GM19452 (cell line): ENCODE measurements around the gene MST1.

ENCODE experiments used
- ATAC-seq: cut with Tn5 transposase; IDR thresholded peaks from one replicate; pipeline ENCODE4 v1.9.1; 2021; ENCODE audit not compliant: unreplicated experiment

The MST1 gene

DNA sequence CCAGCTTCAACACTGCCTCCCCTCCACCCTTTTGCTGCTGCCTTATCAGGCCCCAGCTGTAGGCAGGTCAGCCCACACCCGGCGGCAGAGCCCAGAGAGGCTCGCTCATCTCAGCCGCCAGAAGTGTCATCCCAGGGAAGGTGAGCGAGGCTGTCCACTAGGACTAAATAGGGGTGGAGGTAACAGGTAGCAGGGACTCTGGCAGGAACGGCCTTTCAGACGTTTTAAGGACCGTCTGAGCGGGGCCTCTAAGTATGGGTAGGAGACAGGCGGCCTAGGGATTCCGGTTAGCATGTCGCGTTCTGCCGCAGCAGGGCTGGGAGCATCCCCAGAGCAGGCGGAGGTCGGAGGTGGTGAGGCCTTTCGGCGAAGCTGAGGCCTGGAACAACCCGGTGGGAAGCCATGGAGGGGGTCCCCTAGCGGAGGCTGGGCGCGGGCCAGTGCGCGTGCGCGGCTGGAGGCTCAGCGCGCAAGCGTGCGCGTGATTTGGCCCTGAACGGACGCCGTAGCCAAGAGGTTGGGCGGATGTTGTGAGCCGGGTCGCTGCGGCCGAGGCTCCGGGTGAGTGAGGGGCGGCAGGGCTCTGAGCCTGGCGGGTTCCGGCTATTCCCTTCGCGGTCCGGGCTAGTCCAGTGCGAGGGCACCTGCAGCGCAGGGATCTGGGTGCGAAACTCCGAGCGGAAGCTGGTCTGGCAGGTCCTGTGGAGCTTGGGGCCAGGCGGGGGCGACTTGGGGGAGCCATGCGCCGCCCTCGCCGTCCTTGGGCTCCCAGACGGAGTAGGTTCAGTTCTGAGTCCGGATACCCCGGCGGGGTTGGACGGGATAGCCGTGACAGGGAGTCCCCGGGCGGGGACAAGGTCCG is at the start of gene MST1, which contains the start of gene RNF123:
MST1 (minus strand) TSS at position 429 of the 862 bp plus-strand sequence. CDS start 783 bp downstream, outside the sequence.
RNF123 (plus strand) TSS at position 512 of the 862 bp plus-strand sequence. CDS start 1,609 bp downstream, outside the sequence.
- peak; percentile 61 for ATAC-seq

DNA sequence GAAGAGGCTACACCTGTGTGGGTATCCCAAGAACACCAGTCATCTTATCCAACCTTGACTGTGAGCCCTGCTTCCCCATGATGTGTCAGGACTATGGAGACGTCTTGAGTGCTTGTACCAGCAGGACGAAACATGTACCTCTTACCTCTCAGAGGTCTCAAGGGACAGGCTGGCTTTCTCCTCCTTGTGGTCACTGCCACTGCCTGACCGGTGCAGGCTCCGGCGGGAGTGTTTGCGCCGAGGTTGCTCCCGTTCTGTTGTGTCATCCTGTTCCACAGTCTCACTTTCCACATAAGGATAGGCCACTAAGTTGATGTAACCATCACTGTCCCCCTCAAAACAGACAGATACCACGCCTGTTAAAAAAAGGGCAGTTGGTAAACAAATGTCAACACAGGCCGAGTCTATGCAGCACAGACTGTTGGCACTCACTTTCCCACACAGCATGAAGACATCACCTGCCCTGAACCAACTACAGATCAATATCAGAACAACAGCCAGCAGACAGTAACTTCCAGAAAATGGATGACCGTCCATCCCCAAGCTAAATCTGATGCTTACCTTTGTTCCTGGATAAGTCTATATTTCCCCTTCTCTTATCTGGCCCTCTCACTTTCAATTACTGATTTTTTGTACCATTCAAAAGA is 48.9 kb upstream of the MST1 start:
- no peak for ATAC-seq

DNA sequence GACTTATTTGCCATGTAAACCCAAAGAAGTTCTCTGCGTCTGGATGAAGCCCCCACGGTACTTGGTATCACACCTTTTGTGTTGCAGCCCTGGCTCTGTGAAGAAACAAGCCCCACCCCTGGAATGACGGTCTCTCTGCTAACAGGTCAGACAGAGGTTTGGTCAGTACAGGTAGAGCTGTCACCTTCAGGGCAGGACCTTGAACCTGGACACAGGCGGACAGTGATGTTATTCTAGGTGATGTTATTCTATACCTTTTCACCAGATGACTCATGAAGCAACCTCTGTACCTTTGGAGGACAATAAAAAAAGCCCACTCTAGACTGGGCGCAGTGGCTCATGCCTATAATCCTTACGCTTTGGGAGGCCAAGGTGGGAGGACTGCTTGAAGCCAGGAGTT is 45.5 kb upstream of the MST1 start:
- ATAC-seq = no peak

DNA sequence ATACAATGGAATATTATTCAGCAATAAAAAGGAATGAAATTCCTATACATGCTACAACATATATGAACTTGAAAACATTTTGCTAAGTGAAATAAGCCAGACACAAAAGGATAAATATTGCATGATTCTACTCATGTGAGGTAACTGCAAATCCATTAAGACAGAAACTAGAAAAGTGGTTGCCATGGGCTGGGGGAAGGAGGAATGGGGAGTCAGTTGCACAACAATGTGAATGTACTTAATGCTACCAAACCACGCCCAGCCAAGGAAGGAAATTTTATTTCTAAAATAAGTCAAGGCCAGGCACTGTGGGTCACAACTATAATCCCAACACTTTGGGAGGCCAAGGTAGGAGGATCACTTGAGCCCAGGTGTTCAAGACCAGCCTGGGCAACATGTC is 44.3 kb upstream of the MST1 start:
- no peak for ATAC-seq

DNA sequence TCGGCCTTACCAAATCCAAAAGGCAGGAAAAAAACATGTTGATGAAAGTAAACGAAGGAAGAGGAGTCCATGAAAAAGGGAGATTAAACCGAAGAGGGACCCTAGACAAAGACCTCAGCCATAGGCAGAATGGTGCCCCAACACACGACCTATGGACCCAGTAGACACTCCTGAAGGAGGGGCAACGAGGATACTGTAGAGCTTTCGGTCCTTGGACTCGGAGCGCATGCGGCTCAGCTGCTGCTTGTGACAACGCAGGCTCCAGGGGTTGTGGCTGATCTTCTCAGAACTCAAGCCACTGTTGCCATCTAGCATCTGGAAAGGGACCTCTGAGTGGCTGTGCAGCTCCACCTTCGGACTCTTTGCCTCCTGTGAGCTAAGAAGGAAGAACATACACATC is 43.3 kb upstream of the MST1 start:
- no peak for ATAC-seq

DNA sequence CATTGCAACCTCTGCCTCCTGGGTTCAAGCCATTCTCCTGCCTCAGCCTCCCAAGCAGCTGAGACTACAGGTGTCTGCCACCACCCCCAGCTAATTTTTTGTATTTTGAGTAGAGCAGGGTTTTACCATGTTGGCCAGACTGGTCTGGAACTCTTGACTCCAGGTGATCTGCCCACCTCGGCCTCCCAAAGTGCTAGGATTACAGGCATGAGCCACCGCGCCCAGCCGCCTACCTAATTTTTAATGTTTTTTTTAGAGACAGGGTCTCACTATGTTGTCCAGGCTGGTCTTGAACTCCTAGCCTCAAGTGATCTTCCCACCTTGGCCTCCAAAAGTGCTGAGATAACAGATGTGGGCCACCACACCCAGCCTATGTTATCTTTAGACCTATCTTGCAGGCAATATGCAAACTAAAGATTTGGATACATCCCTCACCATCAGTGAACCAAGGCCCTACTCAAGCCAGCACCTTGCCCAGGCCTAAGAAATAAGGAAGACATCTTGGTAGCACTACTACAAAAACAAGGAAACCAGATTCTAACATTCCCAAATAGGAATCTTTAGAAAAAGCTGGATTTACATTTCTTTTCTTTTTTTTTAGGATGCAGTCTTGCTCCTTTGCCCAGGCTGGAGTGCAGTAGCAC is 40.8 kb upstream of the MST1 start:
- ATAC-seq = no peak

DNA sequence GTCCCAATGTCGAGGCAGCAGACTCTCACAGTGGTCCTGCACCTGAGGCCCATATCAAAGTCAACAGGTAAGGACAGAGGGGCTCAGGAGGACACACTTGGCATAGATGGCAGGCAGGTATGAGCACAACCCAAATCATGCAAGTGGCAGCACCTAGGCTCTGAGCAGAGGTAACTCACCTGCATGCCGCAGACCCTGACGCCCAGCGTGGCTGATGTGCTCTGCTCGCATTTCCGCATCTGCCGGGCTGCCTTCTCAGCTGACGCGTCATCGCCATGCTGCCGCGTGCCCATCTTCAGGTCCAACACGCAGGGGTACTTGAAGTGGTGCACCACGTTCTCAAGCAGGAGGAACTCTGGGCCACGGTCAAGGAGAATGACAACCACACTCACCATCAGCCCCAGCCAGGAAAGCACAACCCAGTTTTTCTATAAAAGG is 38.7 kb upstream of the MST1 start:
- ATAC-seq = no peak

DNA sequence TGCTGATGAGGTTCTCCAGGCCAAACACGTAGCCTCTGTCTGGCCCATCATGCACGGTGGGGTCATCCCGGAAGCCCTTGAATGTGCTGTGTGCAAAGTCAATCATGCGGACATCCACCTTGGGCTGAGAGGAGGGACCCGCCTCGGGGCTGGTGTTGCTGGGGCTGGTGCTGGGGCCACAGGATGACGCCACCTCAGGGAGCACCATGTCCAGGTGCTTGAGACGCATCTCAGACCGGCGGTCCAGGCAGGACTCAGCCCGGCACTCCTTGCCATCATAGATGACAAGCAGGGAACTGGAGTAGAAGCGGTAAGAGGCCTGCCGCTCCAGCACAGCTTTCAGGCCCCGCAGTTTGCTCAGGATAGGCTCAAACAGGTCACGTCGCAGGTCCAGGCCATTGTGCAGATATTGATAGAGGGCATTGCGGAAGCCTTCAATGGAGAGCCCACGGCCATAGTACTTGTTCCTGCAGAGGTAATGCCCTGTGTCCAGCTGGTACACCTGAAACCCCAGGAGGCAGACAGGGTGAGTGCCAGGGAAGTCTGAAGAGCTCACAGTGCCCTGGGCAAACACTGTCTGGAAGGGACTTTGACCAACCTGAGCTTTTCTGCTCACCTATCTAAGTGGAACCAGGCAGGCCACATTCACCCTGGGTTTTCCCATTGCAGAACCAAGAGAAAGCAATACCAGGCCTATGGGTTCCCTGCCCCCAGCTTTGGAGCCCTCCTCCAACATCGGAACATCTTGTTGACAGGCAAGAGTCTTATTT is 38.1 kb upstream of the MST1 start:
- ATAC-seq = no peak

DNA sequence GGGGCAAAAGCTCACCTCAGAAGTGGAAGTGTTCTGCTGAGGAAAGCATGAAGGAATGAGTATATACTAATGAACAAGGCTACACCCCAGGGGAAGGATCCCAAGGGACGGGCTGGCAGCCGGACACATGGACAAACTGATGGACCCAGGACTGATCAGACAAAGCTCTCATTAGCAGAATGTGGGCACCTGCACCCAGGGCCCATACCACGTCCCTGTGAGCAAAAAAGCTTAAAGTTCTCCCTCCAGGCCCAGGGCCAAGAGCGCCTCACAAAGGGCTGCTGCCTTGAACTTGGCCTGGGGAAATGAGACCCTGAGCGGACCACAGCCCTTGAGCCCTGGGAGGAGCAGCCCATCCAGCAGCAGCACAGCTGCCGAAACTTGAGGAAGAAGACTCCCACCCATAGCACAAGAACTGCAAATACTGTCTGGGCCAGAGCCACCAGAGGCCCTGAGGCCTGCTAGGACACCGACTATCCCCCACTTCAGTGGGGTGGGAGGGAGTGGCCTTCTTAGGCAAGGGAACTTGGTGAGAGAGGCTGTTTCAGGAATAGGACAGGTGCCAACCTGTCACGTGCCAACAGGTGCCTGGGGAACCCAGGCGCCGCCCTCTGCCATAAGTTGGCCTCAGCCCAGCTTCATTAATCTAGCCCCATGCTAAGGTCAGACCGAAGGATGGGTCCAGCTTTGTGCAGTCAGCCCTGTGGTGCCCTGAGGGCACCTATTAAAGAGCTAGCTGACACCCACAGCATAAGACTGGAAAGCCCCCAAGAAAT is 36.8 kb upstream of the MST1 start:
- no peak for ATAC-seq

DNA sequence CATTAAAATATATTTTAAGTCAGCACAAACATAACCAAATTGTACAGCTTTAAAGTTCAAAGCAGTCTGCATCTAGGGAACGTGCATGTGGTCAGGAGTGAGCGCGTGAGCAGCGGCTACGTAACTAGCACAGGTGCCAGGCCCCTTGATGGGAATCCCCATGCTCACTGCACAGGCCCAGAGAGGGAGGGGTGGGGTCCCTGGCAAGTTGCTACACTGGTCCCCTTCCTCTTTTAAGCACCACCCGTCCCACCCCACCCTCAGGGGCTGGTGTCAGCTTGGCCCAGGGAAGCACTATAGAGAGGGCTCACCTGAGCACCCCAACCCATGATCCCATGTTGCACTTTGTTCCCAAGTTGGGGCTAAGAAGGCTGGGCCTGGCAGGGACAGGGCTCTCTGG is 35.3 kb upstream of the MST1 start:
- ATAC-seq = no peak

DNA sequence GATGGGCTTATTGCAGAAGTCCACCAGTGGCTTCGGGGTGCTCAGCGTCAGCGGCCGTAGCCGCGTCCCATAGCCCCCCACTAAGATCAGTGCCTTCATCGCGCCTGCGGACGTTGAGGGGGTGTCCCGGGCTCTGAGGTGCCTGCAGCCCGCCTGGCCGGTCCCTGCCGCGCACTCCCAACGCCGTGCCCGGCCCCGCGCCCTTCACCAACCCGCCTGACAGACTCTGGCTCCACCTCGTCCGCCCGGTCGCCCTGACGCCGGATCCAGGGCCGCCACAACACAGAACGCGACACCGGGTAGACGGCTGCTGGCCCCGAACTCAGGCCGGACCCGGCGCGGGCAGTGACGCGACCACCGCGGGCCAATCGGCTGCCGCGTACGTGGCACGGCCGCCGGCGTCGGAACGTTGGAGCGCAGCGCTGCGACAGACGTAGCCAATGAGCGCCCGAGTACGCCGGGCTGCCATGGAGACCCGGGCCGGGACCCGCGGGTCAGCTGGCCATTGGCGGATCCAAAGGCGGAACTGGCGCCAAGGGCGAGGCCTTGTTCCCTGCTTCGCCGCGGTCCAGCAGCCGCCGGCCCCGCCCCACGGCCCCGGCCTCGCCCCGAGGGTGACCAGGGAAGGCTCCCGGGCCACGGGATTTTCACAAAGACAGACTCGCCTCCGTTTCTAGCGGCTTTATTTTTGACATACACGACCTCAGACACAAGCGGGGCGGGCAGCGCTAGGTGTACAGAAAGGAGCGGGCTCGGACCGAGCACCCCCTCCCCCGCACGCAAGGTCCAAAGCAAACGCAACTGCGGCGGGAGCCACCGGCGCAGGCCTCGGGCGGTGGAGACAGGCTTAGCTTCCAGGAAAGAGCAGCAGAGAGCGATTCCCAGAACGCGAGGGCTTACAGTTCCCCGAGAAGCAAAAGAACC is 34.6 kb upstream of the MST1 start, which contains the start of gene GMPPB:
GMPPB (minus strand) TSS at position 324 of the 924 bp plus-strand sequence; CDS start at position 99, 225 bp downstream.
- peak; percentile 77 for ATAC-seq

DNA sequence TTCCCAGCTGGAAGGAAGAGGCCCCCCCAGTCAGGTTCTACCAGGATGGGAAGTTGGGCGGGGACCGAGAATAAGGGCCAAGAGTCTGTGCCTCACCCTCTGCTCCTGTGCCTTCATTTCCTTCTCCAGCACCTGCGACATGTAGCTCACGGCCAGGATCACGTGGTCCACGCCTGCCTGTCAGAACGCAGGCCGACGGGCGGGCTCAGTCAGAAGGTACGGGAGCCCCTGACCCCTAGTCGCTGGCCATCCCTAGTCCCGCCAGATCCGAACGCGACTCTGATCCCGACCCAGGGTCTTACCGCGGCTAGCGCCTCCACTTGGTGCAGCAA is 34.0 kb upstream of the MST1 start:
- no peak for ATAC-seq

DNA sequence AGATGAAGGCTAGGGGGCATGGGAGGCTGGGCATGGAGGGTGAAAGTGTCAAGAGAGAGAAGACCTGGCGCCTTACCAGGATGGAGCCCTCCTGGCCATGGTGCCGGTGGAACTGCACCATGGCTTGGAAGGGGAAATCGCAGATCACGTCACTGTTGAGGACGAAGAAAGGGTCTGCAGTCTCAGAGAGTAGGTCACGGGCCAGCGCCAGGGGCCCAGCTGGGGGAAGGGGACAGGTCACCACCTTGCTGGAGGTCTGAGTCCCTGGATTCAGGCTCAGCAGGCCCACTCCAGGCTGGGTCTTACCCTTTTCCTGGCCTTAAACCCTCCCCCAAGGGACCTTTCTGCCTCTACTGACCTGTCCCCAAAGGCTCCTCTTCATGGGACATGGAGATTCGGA is 33.6 kb upstream of the MST1 start:
- no peak for ATAC-seq

DNA sequence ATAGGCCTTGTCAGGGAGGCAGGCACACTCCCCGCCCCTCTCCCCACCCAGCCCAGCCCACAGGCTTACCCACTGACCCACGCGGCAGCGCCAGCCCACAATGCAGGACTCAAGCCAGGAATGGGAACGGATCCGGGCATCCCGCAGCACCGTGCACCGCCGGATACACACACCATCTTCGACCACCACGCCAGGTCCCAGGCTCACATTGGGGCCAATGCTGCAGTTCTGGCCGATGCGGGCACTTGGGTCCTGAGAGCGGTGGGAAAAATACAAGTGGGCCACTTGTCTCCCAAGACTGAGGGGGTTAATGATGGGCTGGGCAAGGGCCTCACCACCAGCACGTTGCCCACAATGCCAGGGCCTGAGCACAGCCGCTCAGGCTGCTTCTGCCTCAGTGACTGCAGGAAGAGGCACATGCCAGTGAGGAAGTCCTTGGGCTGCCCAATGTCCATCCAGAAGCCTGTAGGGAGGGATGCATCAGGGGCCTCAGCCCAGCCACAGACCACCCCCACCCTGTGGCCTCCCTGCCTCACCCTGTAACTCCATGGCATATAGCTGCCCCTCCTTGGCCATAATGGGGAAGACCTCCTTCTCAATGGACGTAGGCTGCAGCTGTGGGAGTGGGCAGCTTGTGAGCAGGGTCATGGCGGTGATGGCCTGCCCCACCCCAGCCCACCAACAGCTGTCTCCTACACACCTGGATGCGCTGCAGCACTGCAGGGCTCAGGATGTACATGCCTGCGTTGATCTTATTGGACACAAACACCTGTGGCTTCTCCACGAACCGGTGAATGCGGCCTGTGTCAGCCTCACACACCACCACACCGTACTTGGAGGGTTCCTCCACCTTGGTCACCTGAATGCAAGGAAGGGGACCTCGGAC is 32.9 kb upstream of the MST1 start:
- ATAC-seq = no peak

DNA sequence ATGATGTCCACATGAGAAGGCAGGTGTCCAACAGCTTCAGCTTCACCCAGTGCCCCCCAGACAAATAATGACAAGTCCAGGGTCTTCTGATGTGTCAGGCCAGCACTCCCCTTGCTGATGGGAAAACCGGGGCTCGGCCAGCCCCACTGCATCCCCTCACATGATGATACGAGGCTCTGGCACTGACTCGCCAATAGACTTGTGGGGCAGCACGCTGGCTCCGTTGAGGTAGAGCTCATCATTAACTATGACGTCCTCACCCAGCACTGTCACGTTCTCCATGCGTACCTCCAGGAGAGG is 32.3 kb upstream of the MST1 start:
- no peak for ATAC-seq

DNA sequence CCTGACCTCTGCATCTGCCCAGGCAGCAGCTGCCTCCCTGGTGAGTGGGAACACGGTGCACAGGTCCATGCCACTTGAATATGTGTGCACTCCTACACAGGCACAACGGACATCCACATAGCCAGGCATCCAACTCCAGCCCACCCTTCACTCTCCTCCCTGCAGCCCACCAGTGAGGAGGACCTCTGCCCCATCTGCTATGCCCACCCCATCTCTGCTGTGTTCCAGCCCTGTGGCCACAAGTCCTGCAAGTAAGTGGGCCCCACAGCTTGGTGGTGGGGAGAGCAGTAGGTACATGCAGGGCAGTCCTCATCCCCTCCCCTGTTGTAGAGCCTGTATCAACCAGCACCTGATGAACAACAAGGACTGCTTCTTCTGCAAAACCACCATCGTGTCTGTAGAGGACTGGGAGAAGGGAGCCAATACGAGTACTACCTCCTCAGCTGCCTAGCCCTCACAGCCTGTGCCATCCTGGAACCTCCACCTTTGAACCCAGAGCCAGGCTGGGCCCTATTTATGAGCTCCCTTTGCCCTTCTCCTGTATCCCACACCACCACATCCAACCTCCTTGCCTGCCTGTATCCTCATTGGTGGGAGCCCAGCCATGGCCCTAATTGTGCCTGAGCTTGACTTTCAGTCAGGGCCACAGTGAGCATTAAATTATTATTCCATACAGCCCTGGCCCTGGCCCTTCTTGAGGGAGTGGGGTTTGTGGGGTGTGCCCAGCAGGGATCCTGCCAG is 31.8 kb upstream of the MST1 start:
- ATAC-seq = no peak

DNA sequence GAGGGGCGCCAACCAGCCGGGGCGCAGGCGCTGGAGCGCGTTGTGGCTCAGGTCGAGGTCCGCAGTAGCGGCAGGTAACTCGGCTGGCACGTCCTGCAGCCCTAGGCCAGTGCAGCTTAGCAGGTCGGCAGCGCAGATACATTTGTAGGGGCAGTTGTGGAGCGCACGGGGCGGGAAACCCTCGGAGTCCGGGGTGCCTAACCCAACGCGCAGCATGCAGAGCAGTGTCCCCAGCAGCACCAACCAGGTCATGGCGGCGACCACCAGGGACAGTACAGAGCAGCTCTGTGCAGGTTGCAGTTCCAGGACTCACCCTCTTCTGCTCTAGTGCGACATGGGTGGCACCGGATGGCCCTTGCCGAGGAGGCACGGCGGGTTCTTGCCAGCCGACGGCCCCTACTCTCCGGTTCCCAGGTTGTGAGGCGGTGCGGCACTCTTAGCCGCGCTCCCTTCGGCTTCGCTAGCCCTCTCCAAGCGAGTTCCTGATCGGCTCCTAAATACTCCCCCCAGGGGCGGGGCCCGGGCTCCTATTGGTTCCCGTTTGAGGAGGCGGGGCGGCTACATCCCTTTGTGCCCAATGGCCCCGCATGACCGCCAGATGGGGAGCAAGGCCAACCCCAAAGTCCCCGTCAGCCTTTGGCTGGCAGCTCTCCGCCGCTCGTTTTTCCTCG is 30.1 kb upstream of the MST1 start, which contains the start of gene AMIGO3:
AMIGO3 (minus strand) TSS at position 471 of the 671 bp plus-strand sequence; CDS start at position 252, 219 bp downstream.
- ATAC-seq = peak; percentile 42
